Esophagus muscularis mucosa (tissue), 4 donors: ENCODE results near the gene FRMD4A. TPM values are rescaled to one million over a fixed set of nuclear protein-coding genes. Genes with fewer than 3 reads are reported as not detected.
A peak's percentile ranks its signal among the peaks of the same experiment; 100 is the strongest.

Experiments
- DNase-seq: peaks from one replicate; pipeline ENCODE4 v3.0.0-alpha.2; 2017; ENCODE audit errors: extremely low spot score
- H3K27ac ChIP-seq, 4 donors: fragments of 200-600 bp; sonication (generic); replicated peaks in 1 of 4; 1 replicate in 3 of 4; 2 replicates in 1 of 4; pipeline ENCODE4 v1.5.1; 2016 to 2019; ENCODE audit warnings: mild to moderate bottlenecking in 1 of 4
- H3K27me3 ChIP-seq, 4 donors: fragments of 200-600 bp; sonication (generic); one replicate each; pipeline versions ENCODE4 v1.5.1 to v1.6.0; 2016 to 2019
- H3K36me3 ChIP-seq, 4 donors: fragments of 200-600 bp; sonication (generic); one replicate each; pipeline ENCODE4 v1.5.1; 2016 to 2019
- H3K4me1 ChIP-seq, 4 donors: fragments of 200-600 bp; sonication (generic); one replicate each; pipeline ENCODE4 v1.5.1; 2016 to 2019
- H3K4me3 ChIP-seq, 4 donors: fragments of 200-600 bp; sonication (generic); 1 replicate in 2 of 4; 2 replicates in 2 of 4; pipeline ENCODE4 v1.5.1; 2016 to 2019; ENCODE audit warnings: mild to moderate bottlenecking in 4 of 4, moderate library complexity in 1 of 4
- H3K9me3 ChIP-seq, 4 donors: fragments of 200-600 bp; sonication (generic); 1 replicate in 3 of 4; 2 replicates in 1 of 4; pipeline ENCODE4 v1.5.1; 2016 to 2019
- CTCF ChIP-seq, 3 experiments: fragments of 200-600 bp in 2 of 3; fragments of 450-650 bp in 1 of 3; sonication (generic) in 2 of 3; IDR thresholded peaks; one replicate each; pipeline ENCODE4 v1.5.1; 2017 to 2019; ENCODE audit warnings: antibody characterized with exemption in 3 of 3, mild to moderate bottlenecking in 2 of 3, moderate library complexity in 1 of 3
- EP300 ChIP-seq: sonication (generic); formaldehyde crosslinking; IDR thresholded peaks from one replicate; pipeline ENCODE4 v1.6.1; 2017; ENCODE audit warnings: antibody characterized with exemption
- POLR2A ChIP-seq: fragments of 450-650 bp; IDR thresholded peaks from one replicate; pipeline ENCODE4 v1.6.1; 2017; ENCODE audit warnings: antibody characterized with exemption, moderate library complexity, mild to moderate bottlenecking, low read depth
- POLR2AphosphoS5 ChIP-seq, 2 donors: sonication (generic); formaldehyde crosslinking; IDR thresholded peaks; one replicate each; pipeline ENCODE4 v1.6.1; 2017; ENCODE audit warnings: antibody characterized with exemption in 2 of 2
- WGBS: methylation state at CpG from one replicate; pipeline ENCODE4 v1.1.5; 2018; 5-methylcytosine and 5-hydroxymethylcytosine counted together
- intact Hi-C: fragments of 100-400 bp; cut with DNase I; formaldehyde crosslinking; loops from one replicate; pipeline ENCODE4 v1.15.1; 2023
- total RNA-seq, 4 donors: library from RNA; depleted of rRNA; stranded (reverse); fragments of >200 nt; gene quantifications; one replicate each; pipeline versions ENCODE4 v1.1.0 to v1.2.1, GENCODE V29; 2016

FRMD4A gene
- total RNA-seq, 4 donors from 2014 or later: 17.0 to 28.8 (median 21.8) TPM

- intact Hi-C loops: no loop called here
- Histone ChIP-seq H3K36me3 (no peaks in the 10 kb centered on the region), H3K9me3 (no peaks in the 10 kb centered on the region), H3K27me3 (peaks cover 0 to 5% (median 0%) of the 10 kb centered on the region in 4 donors), H3K4me1 (peaks cover 0 to 16% (median 13%) of the 10 kb centered on the region in 4 donors), H3K27ac (no peak overlapping the region), H3K4me3 (no peak overlapping the region)
- TF ChIP-seq EP300 (no peak), POLR2A (no peak), POLR2AphosphoS5 (IDR thresholded peaks at IDR 0.05) (no peak), CTCF (IDR thresholded peaks at IDR 0.05) (no peak)
- DNase-seq: no peak
Measured at GRCh38 chr10:14158575-14158974, 172.1 kb downstream of the FRMD4A start.

- no peaks in the 10 kb centered on the region for H3K9me3 ChIP-seq
- 88% methylated on average over 5 of the region's 5 CpGs for WGBS
- no peaks in the 10 kb centered on the region for H3K36me3 ChIP-seq
- TF ChIP-seq POLR2AphosphoS5 (IDR thresholded peaks at IDR 0.05) (no peak), POLR2A (no peak), EP300 (no peak), CTCF (IDR thresholded peaks at IDR 0.05) (no peak)
- DNase-seq: no peak
- H3K4me3 ChIP-seq: no peak overlapping the region
- no peak overlapping the region for H3K27ac ChIP-seq
- no peaks in the 10 kb centered on the region for H3K4me1 ChIP-seq
- H3K27me3 ChIP-seq: peaks cover 0 to 5% (median 0%) of the 10 kb centered on the region in 4 donors
- intact Hi-C loops: no loop called here
Measured at GRCh38 chr10:14156104-14156503, 174.6 kb downstream of the FRMD4A start.

GRCh38 chr10:14153570-14154055 lies 177.1 kb downstream of the FRMD4A start:
- Histone ChIP-seq H3K27me3 (peaks cover 0 to 5% (median 0%) of the 10 kb centered on the region in 4 donors), H3K4me3 (peak overlapping the region in 3 of 4 donors; percentile 9 to 39 (median 27)), H3K9me3 (no peaks in the 10 kb centered on the region), H3K36me3 (no peaks in the 10 kb centered on the region), H3K27ac (no peak overlapping the region), H3K4me1 (no peaks in the 10 kb centered on the region)
- DNase-seq: no peak
- no peak for TF ChIP-seq POLR2A
- no peak for TF ChIP-seq EP300
- no peak for TF ChIP-seq CTCF (IDR thresholded peaks at IDR 0.05)
- TF ChIP-seq POLR2AphosphoS5 (IDR thresholded peaks at IDR 0.05): no peak
- 58% methylated on average over 14 of the region's 17 CpGs for WGBS
- intact Hi-C loops: no loop called here

GRCh38 chr10:14151571-14151970 lies 179.2 kb downstream of the FRMD4A start:
- Histone ChIP-seq H3K4me1 (no peaks in the 10 kb centered on the region), H3K9me3 (no peaks in the 10 kb centered on the region), H3K27ac (no peak overlapping the region), H3K36me3 (no peaks in the 10 kb centered on the region), H3K27me3 (no peaks in the 10 kb centered on the region), H3K4me3 (no peak overlapping the region)
- WGBS: 78% methylated on average over 1 of the region's 1 CpG
- intact Hi-C loops: no loop called here
- DNase-seq: no peak
- TF ChIP-seq POLR2AphosphoS5 (IDR thresholded peaks at IDR 0.05) (no peak), CTCF (IDR thresholded peaks at IDR 0.05) (no peak), EP300 (no peak), POLR2A (no peak)

- no peak overlapping the region for H3K27ac ChIP-seq
- H3K4me3 ChIP-seq: no peak overlapping the region
- 73% methylated on average over 4 of the region's 4 CpGs for WGBS
- TF ChIP-seq CTCF (IDR thresholded peaks at IDR 0.05) (no peak), EP300 (no peak), POLR2AphosphoS5 (IDR thresholded peaks at IDR 0.05) (no peak), POLR2A (no peak)
- intact Hi-C loops: no loop called here
- H3K27me3 ChIP-seq: no peaks in the 10 kb centered on the region
- no peaks in the 10 kb centered on the region for H3K4me1 ChIP-seq
- DNase-seq: no peak
- H3K9me3 ChIP-seq: no peaks in the 10 kb centered on the region
- no peaks in the 10 kb centered on the region for H3K36me3 ChIP-seq
Measured at GRCh38 chr10:14150526-14150925, 180.2 kb downstream of the FRMD4A start.
